Stimulated activated CD8-positive, alpha-beta memory T cell treated with anti-CD3 and anti-CD28 coated beads, Interleukin-12 subunit alpha, Interleukin-12 subunit beta, amount 100 ng/mL, for 4 hours (primary cell): ENCODE results near the gene ZSCAN22.

Experiments
- DNase-seq: peaks from one replicate; pipeline ENCODE4 v3.0.0-alpha.2; 2020; ENCODE audit warnings: low read depth

ZSCAN22 gene

GRCh38 chr19:58351990-58352755, 25.4 kb downstream of the ZSCAN22 start:
- no peak for DNase-seq

DNA sequence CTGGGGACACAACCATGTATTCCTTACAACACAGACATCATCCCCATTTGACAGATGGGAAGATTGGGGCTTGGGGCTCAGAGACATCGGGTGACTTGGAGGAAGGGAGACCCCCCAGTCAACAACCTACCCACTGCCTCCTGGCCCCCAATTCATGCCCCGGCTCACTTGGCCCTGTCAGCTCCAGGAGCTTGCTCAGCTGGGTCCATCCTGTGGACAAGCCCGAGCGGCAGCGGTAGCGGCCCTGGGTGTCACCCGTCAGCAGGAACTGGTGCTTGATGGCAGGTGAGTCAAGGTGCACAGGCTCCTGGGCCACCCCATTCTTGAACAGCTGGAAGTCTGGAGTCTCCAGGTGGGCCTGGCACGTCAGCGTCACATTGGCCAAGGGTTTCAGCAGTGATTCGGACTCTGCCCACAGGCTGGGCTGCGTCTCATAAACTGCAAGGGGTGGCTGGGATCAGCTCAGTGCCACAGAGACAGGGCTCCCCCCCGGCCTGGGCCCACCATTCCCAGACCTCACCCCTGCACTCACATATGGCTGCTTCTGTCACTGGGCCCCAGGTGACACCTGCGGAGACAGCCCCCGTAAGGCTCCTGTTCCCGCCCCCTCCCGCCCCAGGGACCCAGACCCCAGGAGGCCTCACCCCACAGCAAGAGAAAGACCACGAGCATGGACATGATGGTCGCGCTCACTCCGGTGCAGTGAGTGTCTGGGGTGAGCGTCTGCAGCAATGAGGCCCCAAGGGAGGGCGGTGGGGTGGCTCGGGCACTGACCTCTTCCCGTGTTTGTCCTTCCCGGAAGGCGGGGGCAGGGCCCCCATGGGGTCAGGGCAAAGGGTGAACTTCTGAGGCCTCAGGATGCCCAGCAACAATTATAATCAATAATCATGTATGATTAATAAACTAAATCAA, 26.2 kb downstream of the ZSCAN22 start, which contains the start of gene A1BG:
A1BG (minus strand) TSS at position 733 of the 912 bp plus-strand sequence; CDS start at position 678, 55 bp downstream.
- no peak for DNase-seq

- DNase-seq = no peak
These were observed 27.1 kb downstream of the ZSCAN22 start for GRCh38 chr19:58353717-58354477.

DNA sequence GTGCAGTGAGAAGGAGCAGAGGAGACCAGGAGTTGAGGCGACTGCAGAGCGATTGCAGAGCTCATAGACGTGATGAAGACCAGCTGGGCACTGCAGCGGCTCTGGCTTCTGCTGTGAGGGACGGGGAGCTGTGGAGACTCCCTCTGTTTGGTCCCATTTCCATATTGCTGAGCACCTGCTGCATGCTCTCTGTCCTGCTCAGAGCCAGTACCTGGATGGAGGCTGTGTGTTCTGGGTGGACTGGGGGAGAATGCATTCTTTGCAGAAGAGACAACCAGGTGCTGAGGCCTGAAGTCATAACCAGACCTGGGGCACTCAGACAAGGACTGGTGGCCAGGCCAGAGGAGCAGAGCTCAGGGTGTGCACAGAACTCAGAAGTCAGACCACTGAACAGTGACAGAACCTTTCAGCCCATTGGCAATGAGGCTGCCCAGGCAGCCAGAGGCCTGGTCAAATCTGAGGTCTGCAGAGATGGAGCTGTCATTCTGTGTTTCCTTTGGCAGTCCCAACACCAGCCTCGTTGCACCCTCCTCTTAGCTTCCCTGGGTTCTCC, 27.8 kb downstream of the ZSCAN22 start:
- DNase-seq = no peak

GRCh38 chr19:58355215-58355796, 28.5 kb downstream of the ZSCAN22 start:
- DNase-seq = no peak

DNA sequence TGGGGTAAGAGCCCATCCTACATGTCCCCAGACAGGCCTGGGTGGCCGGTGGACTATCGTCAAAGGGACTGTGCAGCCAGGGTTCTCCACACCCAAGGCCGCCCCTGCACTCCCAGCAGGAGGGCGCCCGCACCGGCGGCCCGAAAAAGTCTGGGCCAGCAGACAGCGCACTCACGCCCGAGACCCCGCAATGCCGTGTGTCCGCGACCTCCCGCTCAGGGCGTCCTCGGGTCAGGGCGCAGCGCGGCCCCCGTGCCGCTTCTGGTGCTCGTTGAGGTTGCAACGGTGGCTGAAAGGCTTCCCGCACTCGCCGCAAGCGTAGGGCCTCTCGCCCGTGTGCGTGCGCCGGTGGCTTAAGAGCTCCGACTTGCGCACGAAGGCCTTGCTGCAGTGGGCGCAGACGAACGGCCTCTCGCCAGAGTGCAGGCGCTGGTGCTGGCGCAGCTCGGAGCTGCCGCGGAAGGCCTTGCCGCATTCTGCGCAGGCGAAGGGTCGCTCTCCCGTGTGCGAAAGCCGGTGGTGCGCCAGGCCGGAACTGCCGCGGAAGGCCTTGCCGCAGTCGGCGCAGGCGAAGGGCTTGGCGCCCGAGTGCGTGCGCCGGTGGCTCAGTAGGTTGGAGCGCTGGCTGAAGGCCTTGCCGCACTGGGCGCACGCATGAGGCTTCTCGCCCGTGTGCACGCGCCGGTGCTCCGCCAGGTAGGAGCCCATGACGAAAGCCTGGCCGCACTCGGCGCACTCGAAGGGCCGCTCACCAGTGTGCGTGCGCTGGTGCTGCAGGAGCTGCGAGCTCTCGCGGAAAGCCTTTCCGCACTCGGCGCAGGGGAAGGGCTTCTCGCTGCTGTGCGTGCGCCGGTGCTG, 29.3 kb downstream of the ZSCAN22 start:
- no peak for DNase-seq

DNA sequence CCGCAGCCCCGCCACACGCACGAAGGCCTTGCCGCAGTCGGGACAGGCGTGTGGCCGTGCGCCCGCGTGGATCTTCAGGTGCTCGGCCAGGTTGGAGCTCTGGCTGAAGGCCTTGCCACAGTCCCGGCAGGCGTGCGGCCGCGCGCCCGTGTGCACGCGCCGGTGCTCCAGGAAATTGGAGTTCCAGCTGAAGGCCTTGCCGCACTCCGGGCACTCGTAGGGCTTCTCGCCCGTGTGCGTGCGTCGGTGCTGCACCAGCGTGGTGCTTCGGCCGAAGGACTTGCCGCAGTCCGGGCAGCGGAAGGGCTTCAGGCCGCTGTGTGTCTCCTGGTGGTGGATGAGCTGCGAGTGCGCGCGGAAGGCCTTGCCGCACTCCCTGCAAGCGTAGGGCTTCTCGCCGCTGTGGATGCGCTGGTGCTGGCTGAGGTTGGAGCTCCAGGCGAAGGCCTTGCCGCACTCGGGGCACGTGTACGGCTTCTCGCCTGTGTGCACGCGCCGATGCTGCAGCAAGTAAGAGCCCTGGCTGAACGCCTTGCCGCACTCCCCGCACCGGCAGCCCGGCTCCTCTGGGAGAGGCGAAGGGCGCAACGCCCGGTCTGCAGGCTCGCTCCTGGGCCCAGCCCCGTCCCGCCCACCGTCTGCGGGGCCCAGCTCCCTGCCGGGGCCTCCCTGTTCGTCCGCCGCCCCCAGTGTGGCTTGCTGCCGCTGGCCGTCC, 30.1 kb downstream of the ZSCAN22 start:
- no peak for DNase-seq

DNA sequence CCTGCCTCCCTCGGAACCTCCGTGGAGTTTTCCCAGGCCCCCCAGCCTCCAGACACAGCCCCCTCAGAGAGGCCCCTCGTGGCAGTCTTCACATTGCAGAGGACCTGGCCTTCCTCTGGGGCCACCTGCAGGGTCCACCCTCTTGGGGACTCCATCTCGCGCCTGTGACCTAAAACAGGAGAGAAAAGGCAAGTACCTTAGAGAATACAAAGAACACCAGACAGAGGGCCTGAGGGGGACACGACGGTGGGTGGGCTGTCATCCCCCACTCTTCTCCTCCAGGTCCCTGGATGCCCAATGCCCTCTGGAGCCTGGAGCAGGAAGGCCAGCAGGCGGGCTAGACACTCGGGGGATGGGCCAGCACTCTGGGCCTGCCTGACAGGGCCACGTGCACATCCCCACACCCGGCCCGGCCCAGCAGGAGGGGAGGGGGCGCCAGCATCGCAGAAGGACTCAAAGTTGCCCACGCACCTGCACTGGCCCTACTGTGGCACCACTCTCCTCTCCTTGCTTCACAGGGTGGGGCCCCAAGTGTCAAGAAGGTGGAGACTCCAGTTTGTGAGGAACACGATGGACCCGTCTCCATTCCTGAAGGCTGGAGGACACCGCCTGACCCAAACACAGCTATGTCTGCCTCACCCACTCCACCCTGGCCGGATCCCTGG, 30.8 kb downstream of the ZSCAN22 start:
- DNase-seq = no peak

- DNase-seq = peak; percentile 32
These were observed 35.1 kb downstream of the ZSCAN22 start for GRCh38 chr19:58361900-58362271.

GRCh38 chr19:58362272-58362994, 35.6 kb downstream of the ZSCAN22 start, which contains the start of gene ZNF497:
ZNF497 (minus strand) TSS chr19:58362751; CDS start chr19:58357635, 5,116 bp downstream.
- DNase-seq = peak; percentile 97

DNA sequence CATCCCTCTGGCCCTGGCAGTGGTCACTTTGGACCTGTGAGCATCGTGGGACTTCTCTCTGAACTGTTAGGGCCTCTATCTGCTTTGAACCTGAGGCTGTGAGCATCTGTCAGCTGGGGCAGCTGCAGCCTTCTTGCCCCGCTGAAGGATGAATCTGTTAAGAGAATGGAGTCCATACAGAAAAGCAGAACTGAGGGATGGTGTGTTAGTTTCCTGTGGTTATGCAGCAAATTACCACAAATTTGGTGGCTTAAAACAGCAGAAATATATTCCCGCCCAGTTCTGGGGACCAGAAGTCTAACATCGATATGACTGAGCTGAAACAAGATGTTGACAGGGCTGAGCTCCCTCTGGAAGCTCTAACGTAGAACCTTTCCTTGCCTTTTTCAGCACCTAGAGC, 37.4 kb downstream of the ZSCAN22 start:
- no peak for DNase-seq

GRCh38 chr19:58366585-58367430, 40.0 kb downstream of the ZSCAN22 start:
- no peak for DNase-seq

GRCh38 chr19:58367698-58368454, 41.1 kb downstream of the ZSCAN22 start:
- no peak for DNase-seq

GRCh38 chr19:58368561-58369360, 42.0 kb downstream of the ZSCAN22 start:
- DNase-seq = no peak

- no peak for DNase-seq
These were observed 45.7 kb downstream of the ZSCAN22 start for GRCh38 chr19:58372311-58373133.
